Spleen (tissue), 11 donors: ENCODE data around the gene CCDC54. TPM values are rescaled to one million over a fixed set of nuclear protein-coding genes. Genes with fewer than 3 reads are reported as not detected.

Experiments
- DNase-seq: peaks from one replicate; pipeline ENCODE4 v3.0.0-alpha.2; 2020
- H3K27ac ChIP-seq, 8 donors: fragments of 200-600 bp; sonication (generic) in 7 of 8; 1 replicate in 4 of 8; 2 replicates in 4 of 8; pipeline versions ENCODE4 v1.5.0 to v1.8.0; 2016 to 2021; ENCODE audit warnings: inconsistent platforms in 4 of 8, mild to moderate bottlenecking in 4 of 8, moderate library complexity in 1 of 8
- H3K27me3 ChIP-seq, 7 donors: fragments of 200-600 bp; sonication (generic) in 6 of 7; replicated peaks in 1 of 7; 1 replicate in 4 of 7; 2 replicates in 3 of 7; pipeline versions ENCODE4 v1.5.0 to v1.8.0; 2016 to 2021; ENCODE audit warnings: inconsistent platforms in 3 of 7, mild to moderate bottlenecking in 1 of 7
- H3K36me3 ChIP-seq, 6 donors: fragments of 200-600 bp; sonication (generic) in 5 of 6; 1 replicate in 4 of 6; 2 replicates in 2 of 6; pipeline versions ENCODE4 v1.5.0 to v1.8.0; 2016 to 2021; ENCODE audit warnings: inconsistent platforms in 2 of 6
- H3K4me1 ChIP-seq, 6 donors: fragments of 200-600 bp; sonication (generic) in 5 of 6; 1 replicate in 3 of 6; 2 replicates in 3 of 6; pipeline versions ENCODE4 v1.5.0 to v1.8.0; 2016 to 2021; ENCODE audit warnings: inconsistent platforms in 3 of 6
- H3K4me3 ChIP-seq, 8 donors: fragments of 200-600 bp; sonication (generic) in 7 of 8; 1 replicate in 4 of 8; 2 replicates in 4 of 8; pipeline versions ENCODE4 v1.5.0 to v1.8.0; 2016 to 2021; ENCODE audit warnings: inconsistent platforms in 4 of 8, mild to moderate bottlenecking in 4 of 8, moderate library complexity in 2 of 8
- H3K9me3 ChIP-seq, 8 donors: fragments of 200-600 bp; sonication (generic) in 7 of 8; 1 replicate in 4 of 8; 2 replicates in 4 of 8; pipeline versions ENCODE4 v1.5.0 to v1.8.0; 2016 to 2021; ENCODE audit warnings: inconsistent platforms in 4 of 8
- CTCF ChIP-seq, 11 experiments: fragments of 200-600 bp in 7 of 11; fragments of 450-650 bp in 4 of 11; sonication (generic) in 4 of 11; IDR thresholded peaks in 8 of 11; conservative IDR thresholded peaks in 3 of 11; 1 replicate in 7 of 11; 2 replicates in 4 of 11; pipeline versions ENCODE4 v1.4.0 to v1.8.0; 2016 to 2021; ENCODE audit warnings: antibody characterized with exemption in 11 of 11, inconsistent platforms in 4 of 11, mild to moderate bottlenecking in 1 of 11
- POLR2A ChIP-seq, 3 donors: fragments of 450-650 bp; IDR thresholded peaks; one replicate each; pipeline ENCODE4 v1.5.1; 2017; ENCODE audit warnings: antibody characterized with exemption in 3 of 3, mild to moderate bottlenecking in 1 of 3
- POLR2AphosphoS5 ChIP-seq, 3 donors: sonication (generic); formaldehyde crosslinking; IDR thresholded peaks; one replicate each; pipeline ENCODE4 v1.5.1; 2017; ENCODE audit warnings: antibody characterized with exemption in 3 of 3
- WGBS, 5 donors: extraction: QIAGEN DNeasy Blood & Tissue Kit in 3 of 5; methylation state at CpG; one replicate each; pipeline versions ENCODE4 v1.1.5 to v1.1.7; 2013 to 2018; 5-methylcytosine and 5-hydroxymethylcytosine counted together
- intact Hi-C: fragments of 100-400 bp; cut with DNase I; formaldehyde crosslinking; loops from one replicate; pipeline ENCODE4 v1.15.0; 2023; ENCODE audit warnings: low total_unique reads
- polyA plus RNA-seq, 3 donors: library from polyadenylated mRNA; stranded (reverse); fragments of 200-250 nt; gene quantifications; one replicate each; pipeline ENCODE4 v1.2.1, GENCODE V29; 2013
- total RNA-seq, 7 donors: library from RNA; depleted of rRNA in 3 of 7; stranded (reverse); fragments of >200 nt in 3 of 7; fragmentation: NEBNext Ultra II Directional in 4 of 7; extraction: Animal tissue kit (Norgen Biotek cat#: 25700) in 4 of 7; gene quantifications; one replicate each; pipeline versions ENCODE4 v1.1.0 to v1.2.1, GENCODE V29; 2016 to 2021
- donor health status: healthy with polysubstance abuse.
- donor health status: DM: no; HTN: no; CAD: no; lungs with moderate emphysema.
- donor health status: DM: no; HTN: no; CAD: no.
- donor health status: Bipolar disorder and iron deficiency.
- donor health status: healthy.
- donor health status: DM: no; HTN: no; CAD: no.
- donor health status: DM: yes; HTN: yes; CAD: no.

CCDC54 gene
- total and polyA plus RNA-seq, 10 donors: not detected

GRCh38 chr3:107412376-107412775 is 35.1 kb downstream of the CCDC54 start:
- H3K9me3 ChIP-seq: peaks cover 0 to 30% (median 26%) of the 10 kb centered on the region in 8 donors
- H3K27ac ChIP-seq: no peak overlapping the region
- H3K4me1 ChIP-seq: no peaks in the 10 kb centered on the region
- intact Hi-C loops: no loop called here
- H3K36me3 ChIP-seq: no peaks in the 10 kb centered on the region
- no peaks in the 10 kb centered on the region for H3K27me3 ChIP-seq
- DNase-seq: no peak
- no peak overlapping the region for H3K4me3 ChIP-seq
- TF ChIP-seq POLR2AphosphoS5 (IDR thresholded peaks at IDR 0.05) (no peak), CTCF (IDR thresholded peaks at IDR 0.05 in 8 of 11, conservative IDR thresholded peaks at IDR 0.05 in 3 of 11) (no peak), POLR2A (IDR thresholded peaks at IDR 0.05) (no peak)
- WGBS, 5 donors: 80 to 90% (median 87%) methylated on average over 3 of the region's 3 CpGs

- intact Hi-C loops: no loop called here
- DNase-seq: no peak
- no peak overlapping the region for H3K4me3 ChIP-seq
- no peaks in the 10 kb centered on the region for H3K27me3 ChIP-seq
- no peak overlapping the region for H3K27ac ChIP-seq
- 95 to 99% (median 97%) methylated on average over 6 of the region's 6 CpGs for WGBS, 5 donors
- peaks cover 0 to 28% (median 26%) of the 10 kb centered on the region in 8 donors for H3K9me3 ChIP-seq
- H3K4me1 ChIP-seq: no peaks in the 10 kb centered on the region
- TF ChIP-seq POLR2AphosphoS5 (IDR thresholded peaks at IDR 0.05) (no peak), POLR2A (IDR thresholded peaks at IDR 0.05) (no peak), CTCF (IDR thresholded peaks at IDR 0.05 in 8 of 11, conservative IDR thresholded peaks at IDR 0.05 in 3 of 11) (no peak)
- H3K36me3 ChIP-seq: no peaks in the 10 kb centered on the region
These were observed 36.0 kb downstream of the CCDC54 start for GRCh38 chr3:107413264-107413663.

GRCh38 chr3:107414325-107414964 is 37.2 kb downstream of the CCDC54 start:
- intact Hi-C loops: no loop called here
- Histone ChIP-seq H3K36me3 (no peaks in the 10 kb centered on the region), H3K9me3 (peaks cover 0 to 17% (median 16%) of the 10 kb centered on the region in 8 donors), H3K27me3 (no peaks in the 10 kb centered on the region), H3K4me3 (no peak overlapping the region), H3K27ac (no peak overlapping the region), H3K4me1 (no peaks in the 10 kb centered on the region)
- DNase-seq: no peak
- TF ChIP-seq POLR2AphosphoS5 (IDR thresholded peaks at IDR 0.05) (no peak), CTCF (IDR thresholded peaks at IDR 0.05 in 8 of 11, conservative IDR thresholded peaks at IDR 0.05 in 3 of 11) (no peak), POLR2A (IDR thresholded peaks at IDR 0.05) (no peak)
- 93 to 100% (median 96%) methylated on average over 1 of the region's 1 CpG for WGBS, 5 donors

- Histone ChIP-seq H3K27me3 (no peaks in the 10 kb centered on the region), H3K4me1 (peaks cover 0 to 7% (median 2%) of the 10 kb centered on the region in 6 donors), H3K27ac (no peak overlapping the region), H3K4me3 (no peak overlapping the region), H3K9me3 (peaks cover 0 to under 1% (median 0%) of the 10 kb centered on the region in 8 donors), H3K36me3 (no peaks in the 10 kb centered on the region)
- WGBS, 5 donors: 77 to 89% (median 87%) methylated on average over 3 of the region's 3 CpGs
- DNase-seq: no peak
- TF ChIP-seq POLR2AphosphoS5 (IDR thresholded peaks at IDR 0.05) (no peak), CTCF (IDR thresholded peaks at IDR 0.05 in 8 of 11, conservative IDR thresholded peaks at IDR 0.05 in 3 of 11) (no peak), POLR2A (IDR thresholded peaks at IDR 0.05) (no peak)
- intact Hi-C loops: loop anchor here (5.0 kb wide), 1 partner anchor 144 kb away; no protein-coding TSS in a partner anchor
These were observed 38.9 kb downstream of the CCDC54 start for GRCh38 chr3:107416138-107416537.
